Endothelial cell of umbilical vein (primary cell): Measurements from ENCODE around the gene HEXIM1. TPM values are rescaled to one million over a fixed set of nuclear protein-coding genes. Genes with fewer than 3 reads are reported as not detected.
A peak's percentile ranks its signal among the peaks of the same experiment; 100 is the strongest.

ENCODE experiments used
- BruUV-seq: library from RNA; stranded (reverse); fragments of 400-500 nt; replicated peaks from 2 replicates; lab custom pipeline; 2021; lab: Mats Ljungman, UMichigan
- CTCF ChIA-PET: fragments of 300-600, 350-600 bp; sonication (Branson Sonifier 250); formaldehyde crosslinking; loops from one replicate; lab custom pipeline; 2021; ENCODE audit warnings: antibody characterized with exemption, inconsistent platforms; lab: Charles Lee
- POLR2A ChIA-PET: fragments of 300-600, 350-600 bp; sonication (Branson Sonifier 250); formaldehyde crosslinking; loops from one replicate; lab custom pipeline; 2021; ENCODE audit warnings: antibody characterized with exemption, inconsistent platforms; lab: Charles Lee
- DNase-seq: peaks from one replicate; pipeline ENCODE4 v3.0.0-alpha.2; 2011; ENCODE audit warnings: low read depth, low spot score
- FAIRE-seq: peaks from 2 replicates; lab custom pipeline; 2011; peaks lifted over from hg19 to GRCh38; lab: Jason Lieb, UNC
- H2AFZ ChIP-seq: 2 replicates; pipeline ENCODE4 v1.6.0; 2012; ENCODE audit warnings: low read depth, low read length, control low read depth, inconsistent platforms
- H3K27ac ChIP-seq: 2 replicates; pipeline ENCODE4 v1.5.1; 2011; ENCODE audit warnings: low read depth, mild to moderate bottlenecking, control low read depth, low read length, moderate library complexity; ENCODE audit not compliant: insufficient read depth
- H3K27me3 ChIP-seq, 2 experiments: 2 replicates each; pipeline versions ENCODE4 v1.6.0 to v1.6.1; 2011; ENCODE audit warnings: low read length in 2 of 2, mixed read lengths in 1 of 2; ENCODE audit not compliant: control insufficient read depth in 2 of 2, insufficient read depth in 2 of 2
- H3K36me3 ChIP-seq, 2 experiments: 2 replicates in 1 of 2; 3 replicates in 1 of 2; pipeline ENCODE4 v1.5.1; 2011; ENCODE audit warnings: low read length in 2 of 2, mild to moderate bottlenecking in 1 of 2, moderate library complexity in 1 of 2; ENCODE audit not compliant: control insufficient read depth in 2 of 2, insufficient read depth in 2 of 2; ENCODE audit errors: extremely low read depth in 1 of 2
- H3K4me1 ChIP-seq: 3 replicates; pipeline ENCODE4 v1.5.1; 2011; ENCODE audit warnings: mild to moderate bottlenecking, low read length; ENCODE audit not compliant: control insufficient read depth, insufficient read depth; ENCODE audit errors: extremely low read depth
- H3K4me2 ChIP-seq: 2 replicates; pipeline ENCODE4 v1.6.1; 2011; ENCODE audit warnings: low read length, control low read depth, mixed read lengths; ENCODE audit not compliant: insufficient read depth
- H3K4me3 ChIP-seq, 3 experiments: fragments of 200-600 bp in 1 of 3; sonication (generic), shearing (Covaris generic) in 1 of 3; replicated peaks in 1 of 3; 2 replicates each; pipeline ENCODE4 v1.5.1; 2011 to 2016; ENCODE audit warnings: control low read depth in 3 of 3, low read length in 3 of 3, mild to moderate bottlenecking in 2 of 3, inconsistent platforms in 1 of 3, low read depth in 1 of 3, moderate library complexity in 1 of 3; ENCODE audit not compliant: insufficient read depth in 1 of 3
- H3K79me2 ChIP-seq: 2 replicates; pipeline ENCODE4 v1.6.0; 2012; ENCODE audit warnings: low read length, inconsistent platforms; ENCODE audit not compliant: control insufficient read depth, insufficient read depth
- H3K9ac ChIP-seq: replicated peaks from 2 replicates; pipeline ENCODE3; 2011; ENCODE audit warnings: low read length, control low read depth; ENCODE audit not compliant: insufficient read depth; ENCODE audit errors: extremely low read depth
- H3K9me1 ChIP-seq: replicated peaks from 3 replicates; pipeline ENCODE4 v1.6.0; 2011; ENCODE audit warnings: mild to moderate bottlenecking, low read length; ENCODE audit not compliant: control insufficient read depth, insufficient read depth; ENCODE audit errors: extremely low read depth
- H3K9me3 ChIP-seq: replicated peaks from 2 replicates; pipeline ENCODE4 v1.5.1; 2012; ENCODE audit warnings: low read length, inconsistent platforms; ENCODE audit not compliant: control insufficient read depth, insufficient read depth
- H4K20me1 ChIP-seq: replicated peaks from 2 replicates; pipeline ENCODE3; 2011; ENCODE audit warnings: mild to moderate bottlenecking, low read length; ENCODE audit not compliant: control insufficient read depth, insufficient read depth; ENCODE audit errors: extremely low read depth
- EZH2 ChIP-seq: IDR thresholded peaks from 2 replicates; pipeline ENCODE4 v1.6.1; 2012; ENCODE audit warnings: borderline replicate concordance, low read depth, mild to moderate bottlenecking, moderate library complexity, low read length, inconsistent platforms; ENCODE audit not compliant: severe bottlenecking
- GATA2 ChIP-seq: IDR thresholded peaks from 2 replicates; pipeline ENCODE4 v1.7.0; 2011; ENCODE audit warnings: low read depth, mild to moderate bottlenecking, moderate library complexity, mixed read lengths, low read length; ENCODE audit not compliant: insufficient read length, insufficient read depth
- MYC ChIP-seq: IDR thresholded peaks from one replicate; pipeline ENCODE4 v1.6.1; 2011; ENCODE audit warnings: mild to moderate bottlenecking, low read depth, low read length
- POLR2A ChIP-seq: IDR thresholded peaks from 2 replicates; pipeline ENCODE4 v1.6.1; 2012; ENCODE audit warnings: low read depth, mild to moderate bottlenecking, control low read depth, low read length
- dilution Hi-C: fragments of 300-500 bp; cut with MboI; formaldehyde crosslinking; loops from one replicate; pipeline ENCODE4 v1.15.0; 2019; ENCODE audit warnings: low sequenced_read_pairs; ENCODE audit not compliant: extremely low pct_ligation_motif_present
- intact Hi-C: fragments of 100-400 bp; cut with micrococcal nuclease; formaldehyde crosslinking; loops from one replicate; pipeline ENCODE4 v1.10.0; 2022
- polyA plus RNA-seq, 4 experiments: library from polyadenylated mRNA; depleted of rRNA in 3 of 4; stranded (reverse) in 3 of 4; unstranded in 1 of 4; fragments of >200 nt; gene quantifications; 2 replicates each; pipeline versions ENCODE4 v1.2.1 to v1.2.3, GENCODE V29; 2011 to 2012; ENCODE audit warnings: missing spikeins in 1 of 4
- total RNA-seq: library from RNA; stranded (reverse); gene quantifications from 2 replicates; pipeline ENCODE4 v1.2.3, GENCODE V29; 2021
- TF ChIP-seq, protein P1 (sequence below), 2 donors: IDR thresholded peaks; 1 replicate in 1 of 2; 2 replicates in 1 of 2; pipeline ENCODE4 v1.5.1; 2011; ENCODE audit warnings: low read length in 2 of 2, mild to moderate bottlenecking in 2 of 2, moderate library complexity in 2 of 2, control low read depth in 1 of 2, inconsistent platforms in 1 of 2, low read depth in 1 of 2; ENCODE audit not compliant: insufficient read depth in 1 of 2; ENCODE audit errors: extremely low read depth in 1 of 2

HEXIM1 gene
- total and polyA plus RNA-seq, 2 donors (not counting 3 experiments of a cell fraction or from before 2014, with no cell fraction given): 7.0 to 20.0 TPM

DNA sequence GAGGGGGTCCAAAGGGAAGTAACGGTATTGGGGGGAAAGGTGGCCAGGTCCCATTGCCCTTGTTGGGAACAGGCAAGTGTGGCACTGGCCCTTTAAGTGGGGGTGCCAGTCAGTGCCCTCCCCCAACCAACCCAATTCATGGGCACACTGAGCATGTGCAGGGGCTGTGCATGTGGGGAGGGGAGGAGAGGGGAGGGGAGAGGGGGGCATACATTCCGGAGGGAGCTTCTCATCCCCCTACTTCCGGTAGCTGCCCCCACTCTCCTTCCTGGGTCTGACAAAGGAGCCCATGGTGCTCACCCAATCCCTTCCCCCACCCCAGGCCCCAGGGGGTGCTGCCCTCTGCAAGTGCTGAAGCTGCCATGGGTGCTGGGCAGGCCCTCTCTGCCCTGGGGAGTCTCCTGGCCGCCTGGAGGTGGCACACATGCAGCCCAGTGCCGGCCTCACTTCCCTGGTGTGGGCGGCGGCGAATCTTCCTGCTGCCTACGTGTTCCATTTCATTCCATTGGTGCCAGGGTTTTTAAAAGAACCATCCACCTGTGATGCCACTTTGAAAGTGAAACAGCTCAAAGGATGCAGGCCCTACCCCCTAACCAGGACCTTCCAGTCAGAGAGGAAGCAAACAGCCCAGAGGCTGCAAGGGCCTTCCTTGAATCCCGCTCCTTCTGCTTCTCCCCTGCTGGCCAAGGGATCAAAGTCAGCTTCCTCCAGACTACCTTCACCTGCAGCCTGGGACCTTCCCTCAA, 24.4 kb downstream of the HEXIM1 start:
- intact Hi-C loops: no loop called here
- Histone ChIP-seq H3K4me3 (no peak overlapping the region), H3K27me3 (no peaks in the 10 kb centered on the region), H3K9me3 (no peaks in the 10 kb centered on the region), H3K79me2 (no peaks in the 10 kb centered on the region), H3K9ac (no peak overlapping the region), H3K27ac (no peak overlapping the region), H3K9me1 (no peaks in the 10 kb centered on the region), H3K36me3 (no peaks in the 10 kb centered on the region), H4K20me1 (no peaks in the 10 kb centered on the region), H3K4me1 (peaks cover 14% of the 10 kb centered on the region), H2AFZ (peak overlapping the region; percentile 26), H3K4me2 (no peak overlapping the region)
- TF ChIP-seq POLR2A (no peak), EZH2 (no peak), GATA2 (no peak), MYC (no peak)
- TF ChIP-seq, protein P1, sequence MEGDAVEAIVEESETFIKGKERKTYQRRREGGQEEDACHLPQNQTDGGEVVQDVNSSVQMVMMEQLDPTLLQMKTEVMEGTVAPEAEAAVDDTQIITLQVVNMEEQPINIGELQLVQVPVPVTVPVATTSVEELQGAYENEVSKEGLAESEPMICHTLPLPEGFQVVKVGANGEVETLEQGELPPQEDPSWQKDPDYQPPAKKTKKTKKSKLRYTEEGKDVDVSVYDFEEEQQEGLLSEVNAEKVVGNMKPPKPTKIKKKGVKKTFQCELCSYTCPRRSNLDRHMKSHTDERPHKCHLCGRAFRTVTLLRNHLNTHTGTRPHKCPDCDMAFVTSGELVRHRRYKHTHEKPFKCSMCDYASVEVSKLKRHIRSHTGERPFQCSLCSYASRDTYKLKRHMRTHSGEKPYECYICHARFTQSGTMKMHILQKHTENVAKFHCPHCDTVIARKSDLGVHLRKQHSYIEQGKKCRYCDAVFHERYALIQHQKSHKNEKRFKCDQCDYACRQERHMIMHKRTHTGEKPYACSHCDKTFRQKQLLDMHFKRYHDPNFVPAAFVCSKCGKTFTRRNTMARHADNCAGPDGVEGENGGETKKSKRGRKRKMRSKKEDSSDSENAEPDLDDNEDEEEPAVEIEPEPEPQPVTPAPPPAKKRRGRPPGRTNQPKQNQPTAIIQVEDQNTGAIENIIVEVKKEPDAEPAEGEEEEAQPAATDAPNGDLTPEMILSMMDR (IDR thresholded peaks at IDR 0.05; ENCODE audit: extremely low read depth in 1 of 2, insufficient read depth in 1 of 2, low read depth in 1 of 2, low read length in 2 of 2): no peak
- ChIA-PET POLR2A (interaction anchor here (2.7 kb wide), 1 partner anchor 24 kb away, joined by 10 read pairs; the partner anchor contains the start of gene HEXIM1), CTCF (interaction anchor here (0.9 to 4.1 kb wide), 8 partner anchors 11 to 63 kb away, joined by 3 to 34 read pairs (median 8); partner anchors contain the start of gene ACBD4)
- BruUV-seq: no TSS peak
- FAIRE-seq (no peak), DNase-seq (no peak)
- dilution Hi-C loops: no loop called here
